HCT116 (cell line): Measurements from ENCODE around the gene TAP1. TPM values are rescaled to one million over a fixed set of nuclear protein-coding genes. Genes with fewer than 3 reads are reported as not detected.

Experiments used
- ATAC-seq: fragments of 200-7000 bp; cut with Tn5 transposase; 2 replicates; pipeline ENCODE4 v1.9.1; 2020; ENCODE audit warnings: mild to moderate bottlenecking, moderate library complexity
- BruUV-seq: library from RNA; stranded (reverse); fragments of 400-500 nt; replicated peaks from 2 replicates; lab custom pipeline; 2021; lab: Mats Ljungman, UMichigan
- CTCF ChIA-PET: fragments of 300-600 bp; sonication (Branson Sonifier 250); formaldehyde crosslinking; loops from one replicate; lab custom pipeline; 2021; ENCODE audit warnings: antibody characterized with exemption; lab: Charles Lee
- POLR2A ChIA-PET: fragments of 300-600, 350-600 bp; sonication (Branson Sonifier 250); formaldehyde crosslinking; loops from one replicate; lab custom pipeline; 2021; ENCODE audit warnings: antibody characterized with exemption; lab: Charles Lee
- RAD21 ChIA-PET, 2 experiments: fragments of 300-600 bp; sonication (Branson Sonifier 250); formaldehyde crosslinking; loops; one replicate each; lab custom pipeline; 2023; ENCODE audit warnings: low total read pairs in 2 of 2; ENCODE audit not compliant: uncharacterized antibody in 2 of 2, unreplicated experiment in 2 of 2, low non-redundant PET in 1 of 2; lab: Charles Lee
- DNase-seq: peaks from one replicate; pipeline ENCODE4 v3.0.0-alpha.2; 2010; ENCODE audit warnings: low read depth, low spot score
- H2AFZ ChIP-seq: fragments of 200-600 bp; shearing (Covaris generic), sonication (generic); 2 replicates; pipeline ENCODE4 v1.6.1; 2017; ENCODE audit warnings: low read depth, mixed run types, mixed read lengths, antibody characterized with exemption, low read length; ENCODE audit not compliant: poor library complexity, severe bottlenecking
- H3K27ac ChIP-seq: 2 replicates; pipeline ENCODE4 v1.5.1; 2012; ENCODE audit warnings: low read depth, low read length
- H3K27me3 ChIP-seq: fragments of 200-600 bp; sonication (generic); 2 replicates; pipeline ENCODE4 v1.6.1; 2016; ENCODE audit warnings: mixed run types, low read length, mixed read lengths; ENCODE audit not compliant: insufficient read depth
- H3K36me3 ChIP-seq, 2 experiments: fragments of 200-500 bp in 1 of 2; fragments of 200-600 bp in 1 of 2; sonication (Bioruptor generic) in 1 of 2; sonication (generic) in 1 of 2; 2 replicates each; pipeline versions ENCODE4 v1.5.1 to v1.6.1; 2014 to 2016; ENCODE audit warnings: low read length in 2 of 2, inconsistent platforms in 1 of 2, mixed read lengths in 1 of 2, mixed run types in 1 of 2; ENCODE audit not compliant: insufficient read depth in 2 of 2, control insufficient read depth in 1 of 2
- H3K4me1 ChIP-seq, 2 experiments: fragments of 200-600 bp in 1 of 2; sonication (generic) in 1 of 2; 2 replicates each; pipeline versions ENCODE4 v1.5.1 to v1.6.1; 2012 to 2017; ENCODE audit warnings: low read length in 2 of 2, inconsistent platforms in 1 of 2, mild to moderate bottlenecking in 1 of 2, mixed read lengths in 1 of 2, mixed run types in 1 of 2, moderate library complexity in 1 of 2; ENCODE audit not compliant: insufficient read depth in 2 of 2, control insufficient read depth in 1 of 2
- H3K4me2 ChIP-seq: fragments of 200-600 bp; sonication (generic); 2 replicates; pipeline ENCODE4 v1.6.1; 2017; ENCODE audit warnings: mixed run types, low read length, mixed read lengths
- H3K4me3 ChIP-seq, 2 experiments: fragments of 200-600 bp in 1 of 2; sonication (generic) in 1 of 2; replicated peaks in 1 of 2; 2 replicates each; pipeline ENCODE4 v1.5.1; 2011 to 2016; ENCODE audit warnings: low read length in 2 of 2, control low read depth in 1 of 2, low read depth in 1 of 2, mild to moderate bottlenecking in 1 of 2, mixed read lengths in 1 of 2, mixed run types in 1 of 2
- H3K79me2 ChIP-seq: fragments of 200-600 bp; sonication (generic); 2 replicates; pipeline ENCODE4 v1.6.1; 2017; ENCODE audit warnings: mild to moderate bottlenecking, mixed run types, low read length, moderate library complexity, mixed read lengths; ENCODE audit not compliant: insufficient read depth
- H3K9ac ChIP-seq: fragments of 200-600 bp; sonication (generic); 2 replicates; pipeline ENCODE4 v1.6.1; 2016; ENCODE audit warnings: low read length, mixed read lengths
- H3K9me2 ChIP-seq: fragments of 200-600 bp; sonication (generic), shearing (Covaris generic); 2 replicates; pipeline ENCODE4 v1.6.1; 2017; ENCODE audit warnings: mixed run types, mild to moderate bottlenecking, moderate library complexity; ENCODE audit not compliant: insufficient read depth
- H3K9me3 ChIP-seq, 2 experiments: fragments of 200-500 bp in 1 of 2; fragments of 200-600 bp in 1 of 2; sonication (Bioruptor generic) in 1 of 2; sonication (generic) in 1 of 2; 2 replicates each; pipeline ENCODE4 v1.6.1; 2014 to 2017; ENCODE audit warnings: low read length in 2 of 2, mixed read lengths in 2 of 2, inconsistent platforms in 1 of 2, low read depth in 1 of 2, mild to moderate bottlenecking in 1 of 2, mixed run types in 1 of 2, moderate library complexity in 1 of 2; ENCODE audit not compliant: control insufficient read depth in 1 of 2, insufficient read depth in 1 of 2
- H4K20me1 ChIP-seq: fragments of 200-600 bp; sonication (generic), shearing (Covaris generic); 2 replicates; pipeline ENCODE4 v1.6.1; 2017; ENCODE audit warnings: mixed run types, mild to moderate bottlenecking, moderate library complexity; ENCODE audit not compliant: insufficient read depth
- CBX3 ChIP-seq: IDR thresholded peaks from 2 replicates; pipeline ENCODE4 v1.6.1; 2012; ENCODE audit warnings: low read depth
- CEBPB ChIP-seq: IDR thresholded peaks from 2 replicates; pipeline ENCODE4 v1.6.1; 2012; ENCODE audit warnings: low read depth
- CTCF ChIP-seq, 3 experiments: fragments of 200-600 bp in 1 of 3; sonication (generic) in 1 of 3; IDR thresholded peaks in 2 of 3; conservative IDR thresholded peaks in 1 of 3; 2 replicates each; pipeline ENCODE4 v1.5.1; 2012 to 2017; ENCODE audit warnings: low read depth in 2 of 3, low read length in 2 of 3, antibody characterized with exemption in 1 of 3, borderline replicate concordance in 1 of 3, control low read depth in 1 of 3, mild to moderate bottlenecking in 1 of 3, mixed read lengths in 1 of 3, mixed run types in 1 of 3, moderate library complexity in 1 of 3; ENCODE audit not compliant: insufficient read depth in 1 of 3
- EGR1 ChIP-seq: IDR thresholded peaks from 2 replicates; pipeline ENCODE4 v1.6.1; 2012; ENCODE audit warnings: low read depth
- EZH2 ChIP-seq: fragments of 200-600 bp; sonication (generic); IDR thresholded peaks from 2 replicates; pipeline ENCODE4 v1.6.1; 2017; ENCODE audit warnings: antibody characterized with exemption, mixed run types
- EZH2phosphoT487 ChIP-seq: fragments of 200-600 bp; IDR thresholded peaks from 2 replicates; pipeline ENCODE4 v1.6.1; 2018; ENCODE audit warnings: antibody characterized with exemption, borderline replicate concordance
- FOSL1 ChIP-seq: IDR thresholded peaks from 2 replicates; pipeline ENCODE4 v1.6.1; 2012; ENCODE audit warnings: low read depth
- POLR2A ChIP-seq: IDR thresholded peaks from 2 replicates; pipeline ENCODE4 v1.7.0; 2011; ENCODE audit warnings: borderline replicate concordance; ENCODE audit not compliant: insufficient read depth, insufficient read length; ENCODE audit errors: extremely low read depth
- POLR2AphosphoS5 ChIP-seq: IDR thresholded peaks from 2 replicates; pipeline ENCODE4 v1.6.1; 2011; ENCODE audit warnings: mild to moderate bottlenecking, low read depth, low read length, moderate library complexity
- RAD21 ChIP-seq: IDR thresholded peaks from 2 replicates; pipeline ENCODE4 v1.6.1; 2012; ENCODE audit warnings: low read depth, mild to moderate bottlenecking
- REST ChIP-seq: IDR thresholded peaks from 2 replicates; pipeline ENCODE4 v1.6.1; 2012; ENCODE audit warnings: low read depth
- SIN3A ChIP-seq: IDR thresholded peaks from 2 replicates; pipeline ENCODE4 v1.6.1; 2012; ENCODE audit warnings: low read depth
- TCF7L2 ChIP-seq: IDR thresholded peaks from 2 replicates; pipeline ENCODE4 v1.7.0; 2011; ENCODE audit warnings: borderline replicate concordance, inconsistent platforms; ENCODE audit not compliant: insufficient read depth, insufficient read length; ENCODE audit errors: extremely low read depth
- YY1 ChIP-seq: IDR thresholded peaks from 2 replicates; pipeline ENCODE4 v1.6.1; 2011; ENCODE audit warnings: low read length, low read depth, moderate library complexity, mild to moderate bottlenecking; ENCODE audit not compliant: insufficient replicate concordance; ENCODE audit errors: extremely low read depth
- ZBTB33 ChIP-seq: IDR thresholded peaks from 2 replicates; pipeline ENCODE4 v1.6.1; 2011; ENCODE audit warnings: mild to moderate bottlenecking, low read length, moderate library complexity; ENCODE audit not compliant: insufficient replicate concordance; ENCODE audit errors: extremely low read depth
- ZFX ChIP-seq: fragments of 450-650 bp; IDR thresholded peaks from 2 replicates; pipeline ENCODE4 v1.6.1; 2017
- ZNF274 ChIP-seq: fragments of 200-500 bp; sonication (Bioruptor generic); IDR thresholded peaks from 2 replicates; pipeline ENCODE4 v1.6.1; 2014; ENCODE audit warnings: mild to moderate bottlenecking, low read depth, low read length, inconsistent platforms
- intact Hi-C: fragments of 100-400 bp; cut with micrococcal nuclease; formaldehyde crosslinking; loops from 2 replicates; pipeline ENCODE4 v1.10.0; 2022
- total RNA-seq: library from RNA; stranded (reverse); gene quantifications from one replicate; pipeline ENCODE4 v1.2.1, GENCODE V29; 2021; ENCODE audit not compliant: unreplicated experiment
- TF ChIP-seq, protein P1 (sequence below): IDR thresholded peaks from 2 replicates; pipeline ENCODE4 v1.6.1; 2012

TAP1 gene
- total RNA-seq, 1 experiment from 2014 or later, result 32.2 TPM

- no peak for ATAC-seq
- ChIA-PET CTCF (interaction anchor here (1.0 to 5.9 kb wide), 2 partner anchors 13 to 17 kb away, joined by 7 to 80 read pairs; partner anchors contain the start of gene TAP2), POLR2A (interaction anchor here (0.7 to 3.5 kb wide), 3 partner anchors 11 to 116 kb away, joined by 3 to 25 read pairs (median 12); partner anchors contain the start of genes PSMB8 and TAP2), RAD21 (no interaction called here)
- Histone ChIP-seq H3K9me3 (no peaks in the 10 kb centered on the region), H2AFZ (no peak overlapping the region), H4K20me1 (no peaks in the 10 kb centered on the region), H3K9ac (no peak overlapping the region), H3K79me2 (no peaks in the 10 kb centered on the region), H3K36me3 (no peaks in the 10 kb centered on the region), H3K27me3 (no peaks in the 10 kb centered on the region), H3K4me1 (peaks cover 8 to 19% of the 10 kb centered on the region in 2 experiments; a peak in 3 of 4 replicates), H3K9me2 (no peaks in the 10 kb centered on the region), H3K4me2 (no peak overlapping the region), H3K4me3 (no peak overlapping the region), H3K27ac (no peak overlapping the region)
- intact Hi-C loops, result no loop called here
- DNase-seq, result no peak
- BruUV-seq, result no TSS peak
- TF ChIP-seq ZNF274 (no peak), CEBPB (no peak), CTCF (IDR thresholded peaks at IDR 0.05 in 2 of 3, conservative IDR thresholded peaks at IDR 0.05 in 1 of 3; ENCODE audit: borderline replicate concordance in 1 of 3, insufficient read depth in 1 of 3, low read depth in 2 of 3, low read length in 2 of 3) (no peak), ZBTB33 (no peak), EZH2 (no peak), POLR2A (no peak), FOSL1 (no peak), REST (no peak), RAD21 (no peak), EZH2phosphoT487 (no peak), ZFX (no peak), CBX3 (no peak), YY1 (no peak), POLR2AphosphoS5 (no peak), TCF7L2 (no peak), EGR1 (no peak), SIN3A (no peak)
- TF ChIP-seq, protein P1, sequence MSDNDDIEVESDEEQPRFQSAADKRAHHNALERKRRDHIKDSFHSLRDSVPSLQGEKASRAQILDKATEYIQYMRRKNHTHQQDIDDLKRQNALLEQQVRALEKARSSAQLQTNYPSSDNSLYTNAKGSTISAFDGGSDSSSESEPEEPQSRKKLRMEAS, result no peak
Measured at GRCh38 chr6:32855467-32856174, 2.1 kb upstream of the TAP1 start.
